ENCODE measurements around the gene KIF6. TPM values are rescaled to one million over a fixed set of nuclear protein-coding genes. Genes with fewer than 3 reads are reported as not detected.

The KIF6 gene
- total and polyA plus RNA-seq, 4 experiments from 2014 or later, result not detected

DNA sequence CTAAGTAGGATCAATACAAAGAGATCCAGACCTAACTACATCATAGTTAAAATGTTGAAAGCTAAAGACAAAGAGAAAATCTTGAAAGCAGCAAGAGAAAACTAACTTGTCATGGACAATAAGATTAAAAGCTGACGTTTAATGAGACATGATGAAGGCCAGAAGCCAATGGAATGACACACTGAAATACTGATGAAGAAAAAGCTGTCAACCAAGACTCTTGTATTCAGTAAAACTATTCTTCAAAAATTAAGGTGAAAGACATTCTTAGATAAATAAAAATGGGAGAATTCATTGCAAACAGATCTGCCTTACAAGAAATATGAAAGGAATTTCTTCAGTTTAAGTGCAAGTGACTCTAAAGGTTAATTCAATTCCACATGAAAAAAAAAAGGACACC lies 256.8 kb downstream of the KIF6 start:
- Histone ChIP-seq H3K27me3 (ENCODE audit: insufficient read depth, low read length) (no peaks in the 10 kb centered on the region), H3K4me3 (ENCODE audit: low read length in 2 of 2) (no peak overlapping the region), H3K36me3 (ENCODE audit: insufficient read depth, low read length) (no peaks in the 10 kb centered on the region), H3K4me1 (ENCODE audit: insufficient read depth, low read length) (no peaks in the 10 kb centered on the region), H3K27ac (ENCODE audit: low read depth, low read length) (no peak overlapping the region), H3K9me3 (ENCODE audit: control insufficient read depth in 1 of 2, low read length in 2 of 2) (no peaks in the 10 kb centered on the region)
- POLR2A ChIA-PET (ENCODE audit: partially characterized antibody), result no interaction called here
- no peaks in the 10 kb centered on the region for H3K36me3 Mint-ChIP-seq
- CTCF ChIA-PET (ENCODE audit: partially characterized antibody), result no interaction called here
- H3K4me3 Mint-ChIP-seq, result no peak overlapping the region
- no peak for DNase-seq
- H3K9me3 Mint-ChIP-seq, result peaks cover 0 to 10% (median 6%) of the 10 kb centered on the region in 8 donors
- peaks cover 0 to 10% (median 4%) of the 10 kb centered on the region in 4 donors for H3K4me1 Mint-ChIP-seq
- intact Hi-C loops (cut with micrococcal nuclease), result no loop called here
- peaks cover 2 to 4% of the 10 kb centered on the region in 2 donors for H3K27me3 Mint-ChIP-seq
- no peak overlapping the region for H3K27ac Mint-ChIP-seq

DNA sequence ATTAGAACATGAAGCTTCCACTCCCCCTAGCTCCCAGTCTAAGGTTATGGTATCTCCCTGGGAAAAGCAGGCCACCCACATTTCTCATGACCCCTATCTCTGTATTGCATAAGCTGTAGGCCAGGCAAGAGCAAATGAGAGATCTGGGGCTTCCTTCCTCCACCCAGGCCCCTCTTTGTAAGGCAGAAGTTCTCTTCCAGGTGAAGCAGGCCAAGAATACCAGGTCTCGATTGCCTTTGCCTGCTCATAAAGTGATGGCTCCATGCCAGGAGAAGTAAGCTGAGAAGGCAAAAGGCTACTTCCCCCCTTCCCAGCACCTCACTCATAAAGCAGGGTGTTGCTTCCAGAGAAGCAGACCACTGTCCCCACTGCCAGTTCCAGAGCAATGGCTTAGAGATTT lies 258.6 kb downstream of the KIF6 start:
- POLR2A ChIA-PET (ENCODE audit: partially characterized antibody), result no interaction called here
- CTCF ChIA-PET (ENCODE audit: partially characterized antibody), result no interaction called here
- intact Hi-C loops (cut with micrococcal nuclease), result no loop called here

DNA sequence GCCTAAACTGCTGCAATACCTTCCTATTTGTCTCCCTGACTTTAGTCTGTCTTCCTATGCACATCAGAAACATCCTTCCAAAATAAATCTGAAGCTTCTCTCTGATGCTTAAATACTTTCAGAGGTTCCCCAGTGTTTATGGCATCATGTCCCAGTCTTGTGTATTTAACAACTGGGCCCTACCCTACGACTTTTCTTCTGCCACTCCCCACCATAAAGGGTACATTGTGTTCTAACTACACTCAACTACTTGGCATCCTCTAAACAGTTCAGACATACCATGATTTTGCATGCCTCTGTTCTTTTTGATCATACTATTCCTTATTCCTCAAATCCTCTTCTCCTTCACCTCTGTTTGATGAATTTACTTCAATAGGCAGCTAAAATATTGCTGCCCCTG lies 259.7 kb downstream of the KIF6 start:
- Histone ChIP-seq H3K4me3 (ENCODE audit: low read length in 2 of 2) (no peak overlapping the region), H3K9me3 (ENCODE audit: control insufficient read depth in 1 of 2, low read length in 2 of 2) (no peaks in the 10 kb centered on the region), H3K36me3 (ENCODE audit: insufficient read depth, low read length) (no peaks in the 10 kb centered on the region), H3K27ac (ENCODE audit: low read depth, low read length) (no peak overlapping the region), H3K4me1 (ENCODE audit: insufficient read depth, low read length) (no peaks in the 10 kb centered on the region), H3K27me3 (ENCODE audit: insufficient read depth, low read length) (no peaks in the 10 kb centered on the region)
- Mint-ChIP-seq H3K4me3 (no peak overlapping the region), H3K9me3 (peaks cover 0 to 12% (median 8%) of the 10 kb centered on the region in 8 donors), H3K4me1 (no peaks in the 10 kb centered on the region), H3K36me3 (peaks cover 0 to 1% of the 10 kb centered on the region in 2 donors), H3K27me3 (peaks cover 3 to 7% of the 10 kb centered on the region in 2 donors), H3K27ac (peak overlapping the region in 1 of 7 donors; percentile 63)
- CTCF ChIA-PET (ENCODE audit: partially characterized antibody), result no interaction called here
- no peak for DNase-seq
- POLR2A ChIA-PET (ENCODE audit: partially characterized antibody), result no interaction called here
- intact Hi-C loops (cut with micrococcal nuclease), result no loop called here

More for the DNA sequence above, 258.6 kb downstream of the KIF6 start:
- peaks cover 2 to 7% of the 10 kb centered on the region in 2 donors for H3K27me3 Mint-ChIP-seq
- no peak for DNase-seq
- no peaks in the 10 kb centered on the region for H3K36me3 Mint-ChIP-seq
- no peak overlapping the region for H3K4me3 ChIP-seq (ENCODE audit: low read length in 2 of 2)
- H3K9me3 ChIP-seq (ENCODE audit: control insufficient read depth in 1 of 2, low read length in 2 of 2), result no peaks in the 10 kb centered on the region
- no peaks in the 10 kb centered on the region for H3K4me1 Mint-ChIP-seq
- no peaks in the 10 kb centered on the region for H3K4me1 ChIP-seq (ENCODE audit: insufficient read depth, low read length)
- H3K36me3 ChIP-seq (ENCODE audit: insufficient read depth, low read length), result no peaks in the 10 kb centered on the region
- peaks cover 0 to 10% (median 6%) of the 10 kb centered on the region in 8 donors for H3K9me3 Mint-ChIP-seq
- H3K4me3 Mint-ChIP-seq, result no peak overlapping the region
- H3K27ac Mint-ChIP-seq, result no peak overlapping the region
- H3K27ac ChIP-seq (ENCODE audit: low read depth, low read length), result no peak overlapping the region
- H3K27me3 ChIP-seq (ENCODE audit: insufficient read depth, low read length), result no peaks in the 10 kb centered on the region

DNA sequence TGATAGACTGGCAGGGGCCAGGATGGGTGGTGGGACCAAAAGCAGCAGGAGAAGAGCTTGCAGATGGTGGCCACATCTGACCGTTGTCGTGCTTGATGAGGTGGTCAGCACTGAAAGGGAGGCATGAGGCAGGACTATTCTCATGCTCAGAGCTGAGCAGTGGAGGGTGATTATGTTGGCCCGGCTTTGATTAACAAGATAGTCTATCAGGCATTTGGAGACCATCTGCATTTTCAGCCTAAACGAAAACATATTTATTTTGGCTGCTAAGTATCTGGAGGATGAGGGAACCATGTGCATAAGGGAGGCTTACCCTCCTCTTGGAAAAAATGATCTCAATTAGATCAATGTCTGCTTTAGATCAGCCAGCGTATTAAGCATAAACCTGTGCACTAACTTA lies 261.1 kb downstream of the KIF6 start:
- Mint-ChIP-seq H3K4me3 (peak overlapping the region in 1 of 8 donors; percentile 32), H3K4me1 (no peaks in the 10 kb centered on the region), H3K27ac (no peak overlapping the region), H3K36me3 (peaks cover 0 to 1% of the 10 kb centered on the region in 2 donors), H3K27me3 (peaks cover 3 to 7% of the 10 kb centered on the region in 2 donors), H3K9me3 (peaks cover 0 to 13% (median 9%) of the 10 kb centered on the region in 8 donors)
- Histone ChIP-seq H3K27me3 (ENCODE audit: insufficient read depth, low read length) (no peaks in the 10 kb centered on the region), H3K4me3 (ENCODE audit: low read length in 2 of 2) (no peak overlapping the region), H3K9me3 (ENCODE audit: control insufficient read depth in 1 of 2, low read length in 2 of 2) (no peaks in the 10 kb centered on the region), H3K36me3 (ENCODE audit: insufficient read depth, low read length) (no peaks in the 10 kb centered on the region), H3K4me1 (ENCODE audit: insufficient read depth, low read length) (no peaks in the 10 kb centered on the region), H3K27ac (ENCODE audit: low read depth, low read length) (no peak overlapping the region)
- POLR2A ChIA-PET (ENCODE audit: partially characterized antibody), result no interaction called here
- intact Hi-C loops (cut with micrococcal nuclease), result no loop called here
- DNase-seq, result no peak
- CTCF ChIA-PET (ENCODE audit: partially characterized antibody), result no interaction called here

DNA sequence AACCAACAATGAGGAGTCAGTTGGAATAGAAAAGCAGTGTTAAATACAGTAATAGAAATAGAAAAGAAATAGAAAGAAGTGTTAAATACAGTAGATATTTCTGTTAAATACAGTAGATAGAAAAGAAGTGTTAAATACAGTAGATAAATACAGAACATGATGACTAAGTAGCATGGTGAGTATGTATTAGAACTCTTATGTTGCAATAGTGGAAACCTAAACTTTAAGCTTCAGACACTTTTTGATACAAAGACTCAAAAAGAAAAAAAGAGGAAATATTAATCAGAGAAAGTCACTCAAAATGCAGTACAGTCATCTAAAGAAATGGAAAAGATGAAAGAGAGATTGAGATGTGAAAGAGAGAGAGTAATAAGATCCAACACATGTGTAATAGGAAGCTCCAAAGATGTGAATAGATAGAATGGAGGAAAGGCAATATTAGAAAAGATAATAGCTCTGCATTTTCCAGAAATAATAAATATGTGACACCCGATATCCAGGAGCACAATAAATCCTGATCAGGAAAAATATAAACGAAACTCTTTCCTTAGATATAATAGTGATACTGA lies 271.2 kb downstream of the KIF6 start:
- no peak overlapping the region for H3K27ac ChIP-seq (ENCODE audit: low read depth, low read length)
- no peaks in the 10 kb centered on the region for H3K36me3 ChIP-seq (ENCODE audit: insufficient read depth, low read length)
- no peaks in the 10 kb centered on the region for H3K36me3 Mint-ChIP-seq
- no peak for DNase-seq
- ChIA-PET CTCF (ENCODE audit: partially characterized antibody) (no interaction called here), POLR2A (ENCODE audit: partially characterized antibody) (no interaction called here)
- no peak overlapping the region for H3K4me3 ChIP-seq (ENCODE audit: low read length in 2 of 2)
- H3K4me3 Mint-ChIP-seq, result no peak overlapping the region
- H3K4me1 Mint-ChIP-seq, result no peaks in the 10 kb centered on the region
- intact Hi-C loops (cut with micrococcal nuclease), result no loop called here
- H3K9me3 ChIP-seq (ENCODE audit: control insufficient read depth in 1 of 2, low read length in 2 of 2), result no peaks in the 10 kb centered on the region
- no peak overlapping the region for H3K27ac Mint-ChIP-seq
- H3K4me1 ChIP-seq (ENCODE audit: insufficient read depth, low read length), result no peaks in the 10 kb centered on the region
- no peaks in the 10 kb centered on the region for H3K27me3 ChIP-seq (ENCODE audit: insufficient read depth, low read length)
- H3K27me3 Mint-ChIP-seq, result peaks cover 0 to 10% of the 10 kb centered on the region in 2 donors
- peaks cover 0 to 18% (median 9%) of the 10 kb centered on the region in 8 donors for H3K9me3 Mint-ChIP-seq

DNA sequence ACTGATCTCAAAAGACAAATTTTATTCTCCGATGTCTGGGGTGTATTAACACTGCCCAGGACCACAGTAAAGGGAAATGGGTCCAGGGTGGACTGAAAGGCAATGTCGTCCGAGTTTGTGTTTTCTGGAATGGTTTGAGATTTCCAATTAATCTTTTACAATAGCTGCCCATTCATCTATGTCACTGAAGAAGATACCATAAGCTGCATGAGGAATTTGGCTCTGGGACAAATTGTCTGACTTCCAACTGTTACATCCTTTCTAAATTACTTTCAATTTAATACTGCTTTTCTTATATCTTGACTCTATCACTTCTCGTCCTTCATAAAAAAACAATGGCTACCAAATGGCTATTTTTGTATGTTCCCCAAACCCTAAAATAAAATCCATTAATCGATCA lies 272.0 kb downstream of the KIF6 start:
- ChIA-PET POLR2A (ENCODE audit: partially characterized antibody) (no interaction called here), CTCF (ENCODE audit: partially characterized antibody) (no interaction called here)
- Mint-ChIP-seq H3K36me3 (no peaks in the 10 kb centered on the region), H3K9me3 (peaks cover 0 to 18% (median 9%) of the 10 kb centered on the region in 8 donors), H3K4me1 (no peaks in the 10 kb centered on the region), H3K27ac (no peak overlapping the region), H3K27me3 (peaks cover 0 to 14% of the 10 kb centered on the region in 2 donors), H3K4me3 (no peak overlapping the region)
- Histone ChIP-seq H3K36me3 (ENCODE audit: insufficient read depth, low read length) (no peaks in the 10 kb centered on the region), H3K9me3 (ENCODE audit: control insufficient read depth in 1 of 2, low read length in 2 of 2) (no peaks in the 10 kb centered on the region), H3K27ac (ENCODE audit: low read depth, low read length) (no peak overlapping the region), H3K4me3 (ENCODE audit: low read length in 2 of 2) (no peak overlapping the region), H3K4me1 (ENCODE audit: insufficient read depth, low read length) (no peaks in the 10 kb centered on the region), H3K27me3 (ENCODE audit: insufficient read depth, low read length) (no peaks in the 10 kb centered on the region)
- no peak for DNase-seq
- intact Hi-C loops (cut with micrococcal nuclease), result no loop called here

DNA sequence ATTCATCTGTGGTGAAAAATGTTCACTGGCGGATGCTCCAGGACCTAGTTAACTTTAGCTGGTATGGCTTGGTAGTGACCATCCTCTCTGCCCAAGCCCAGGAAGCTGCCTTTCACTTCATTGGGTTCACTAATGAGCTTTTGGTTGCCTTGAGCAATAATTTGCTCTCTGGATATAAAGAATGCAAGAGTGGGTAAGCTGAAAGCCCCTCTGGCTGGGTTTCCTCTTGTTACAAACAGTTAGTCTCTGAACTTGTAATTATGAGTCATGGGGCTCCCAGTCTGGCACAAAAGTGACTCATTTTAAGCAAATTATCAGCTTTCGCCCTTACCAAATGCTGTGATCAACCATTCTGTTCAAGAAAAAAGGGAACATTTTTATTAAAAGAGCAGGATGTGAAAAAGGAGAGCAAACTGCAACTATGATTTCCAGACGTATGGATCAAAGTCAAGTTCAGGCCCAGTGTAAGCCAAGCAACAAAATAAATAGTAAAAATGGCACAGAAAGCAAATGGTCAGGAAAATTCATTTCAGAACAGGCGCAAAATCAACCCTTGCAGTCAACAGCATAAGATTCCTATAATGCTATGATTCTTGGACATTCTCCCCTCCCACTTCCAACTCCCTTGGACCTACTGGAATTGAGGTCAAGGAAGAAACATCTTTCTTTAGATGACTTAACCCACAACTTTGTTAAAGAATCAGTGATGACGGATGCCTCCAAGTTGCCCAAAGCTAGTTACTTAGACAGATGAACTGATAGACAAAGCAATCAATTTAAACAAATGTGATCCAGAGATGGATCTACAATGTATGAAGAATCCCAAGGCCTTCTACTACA lies 272.7 kb downstream of the KIF6 start:
- no peak overlapping the region for H3K4me3 ChIP-seq (ENCODE audit: low read length in 2 of 2)
- Mint-ChIP-seq H3K4me1 (no peaks in the 10 kb centered on the region), H3K9me3 (peaks cover 0 to 18% (median 9%) of the 10 kb centered on the region in 8 donors), H3K4me3 (no peak overlapping the region), H3K27ac (no peak overlapping the region), H3K27me3 (peaks cover 3 to 14% of the 10 kb centered on the region in 2 donors), H3K36me3 (no peaks in the 10 kb centered on the region)
- intact Hi-C loops (cut with micrococcal nuclease), result no loop called here
- no peak overlapping the region for H3K27ac ChIP-seq (ENCODE audit: low read depth, low read length)
- no peaks in the 10 kb centered on the region for H3K36me3 ChIP-seq (ENCODE audit: insufficient read depth, low read length)
- no peaks in the 10 kb centered on the region for H3K4me1 ChIP-seq (ENCODE audit: insufficient read depth, low read length)
- POLR2A ChIA-PET (ENCODE audit: partially characterized antibody), result no interaction called here
- CTCF ChIA-PET (ENCODE audit: partially characterized antibody), result no interaction called here
- no peaks in the 10 kb centered on the region for H3K9me3 ChIP-seq (ENCODE audit: control insufficient read depth in 1 of 2, low read length in 2 of 2)
- H3K27me3 ChIP-seq (ENCODE audit: insufficient read depth, low read length), result no peaks in the 10 kb centered on the region
- no peak for DNase-seq
